Immature natural killer cell (primary cell): Measurements from ENCODE around the gene GON4L. TPM values are rescaled to one million over a fixed set of nuclear protein-coding genes. Genes with fewer than 3 reads are reported as not detected.
"Not testable (repeated sequence)": the region's sequence is repeated elsewhere in the genome, so short reads cannot be mapped to it uniquely, and the experiment has no call there.

Experiments
- DNase-seq, 3 donors: peaks; one replicate each; pipeline ENCODE4 v3.0.0; 2022; ENCODE audit warnings: mixed read lengths in 1 of 3
- H3K27ac Mint-ChIP-seq, 6 donors: one replicate each; pipeline ENCODE4 v1.8.0; 2020; ENCODE audit warnings: mixed read lengths in 6 of 6, mild to moderate bottlenecking in 5 of 6, inconsistent platforms in 4 of 6, moderate library complexity in 3 of 6
- H3K27me3 Mint-ChIP-seq, 3 donors: one replicate each; pipeline ENCODE4 v1.8.0; 2020 to 2021; ENCODE audit warnings: low read depth in 3 of 3, mild to moderate bottlenecking in 3 of 3, mixed read lengths in 3 of 3, moderate library complexity in 3 of 3, inconsistent platforms in 1 of 3
- H3K36me3 Mint-ChIP-seq, 3 donors: one replicate each; pipeline ENCODE4 v1.8.0; 2020; ENCODE audit warnings: mixed read lengths in 3 of 3, inconsistent platforms in 2 of 3, mild to moderate bottlenecking in 2 of 3
- H3K4me1 Mint-ChIP-seq, 2 donors: one replicate each; pipeline ENCODE4 v1.8.0; 2020; ENCODE audit warnings: inconsistent platforms in 2 of 2, mild to moderate bottlenecking in 2 of 2, mixed read lengths in 2 of 2, moderate library complexity in 1 of 2
- H3K4me3 Mint-ChIP-seq, 5 donors: one replicate each; pipeline ENCODE4 v1.8.0; 2020; ENCODE audit warnings: mild to moderate bottlenecking in 5 of 5, mixed read lengths in 5 of 5, inconsistent platforms in 3 of 5, moderate library complexity in 3 of 5
- H3K9me3 Mint-ChIP-seq, 6 donors: one replicate each; pipeline ENCODE4 v1.8.0; 2020; ENCODE audit warnings: mild to moderate bottlenecking in 6 of 6, mixed read lengths in 6 of 6, inconsistent platforms in 4 of 6, moderate library complexity in 3 of 6
- polyA plus RNA-seq, 3 donors: library from polyadenylated mRNA; unstranded; fragments of 300-500 nt; fragmentation: Illumina TruSeq; gene quantifications; one replicate each; pipeline ENCODE4 v1.2.3, GENCODE V29; 2021

GON4L gene
- polyA plus RNA-seq, 3 donors from 2014 or later = 9.7 to 41.3 (median 18.6) TPM

DNA sequence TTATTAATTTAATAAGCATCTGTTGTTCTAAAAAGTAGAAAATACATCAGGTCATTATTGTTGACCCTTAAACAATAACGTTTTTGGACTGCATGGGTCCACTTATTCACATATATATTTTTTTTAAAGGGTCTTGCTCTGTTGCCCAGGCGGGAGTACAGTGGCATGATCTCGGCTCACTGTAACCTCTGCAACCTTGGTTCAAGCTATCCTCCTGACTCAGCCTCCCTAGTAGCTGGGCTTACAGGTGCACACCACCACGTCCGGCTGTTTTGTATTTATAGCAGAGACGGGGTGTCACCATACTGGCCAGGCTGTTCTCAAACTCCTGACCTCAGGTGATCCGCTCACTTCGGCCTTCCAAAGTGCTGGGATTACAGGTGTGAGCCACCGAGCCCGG, 115.1 kb downstream of the GON4L start:
- Mint-ChIP-seq H3K4me1 (peaks cover 6 to 9% of the 10 kb centered on the region in 2 donors), H3K36me3 (peaks cover 4 to 15% (median 13%) of the 10 kb centered on the region in 3 donors), H3K27ac (no peak overlapping the region), H3K4me3 (no peak overlapping the region), H3K27me3 (no peaks in the 10 kb centered on the region), H3K9me3 (no peaks in the 10 kb centered on the region)
- no peak for DNase-seq

DNA sequence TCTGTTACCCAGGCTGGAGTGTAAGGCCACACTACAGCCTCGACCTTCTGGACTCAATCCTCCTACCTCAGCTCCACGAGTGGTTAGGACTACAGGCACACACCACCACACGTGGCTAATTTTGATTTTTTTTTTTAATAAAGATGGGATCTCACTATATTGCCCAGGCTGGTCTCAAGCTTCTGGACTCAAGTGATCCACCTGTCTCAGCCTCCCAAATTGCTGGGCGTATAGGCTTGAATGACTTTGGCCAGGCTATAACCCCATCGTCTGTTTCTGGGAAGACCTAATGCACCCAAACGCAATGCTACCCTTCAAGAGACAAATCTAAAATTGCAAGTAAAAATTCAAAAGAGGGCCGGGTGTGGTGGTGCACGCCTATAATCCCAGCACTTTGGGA, 116.0 kb downstream of the GON4L start:
- Mint-ChIP-seq H3K27ac (no peak overlapping the region), H3K9me3 (no peaks in the 10 kb centered on the region), H3K4me1 (peaks cover 6 to 9% of the 10 kb centered on the region in 2 donors), H3K36me3 (peaks cover 4 to 22% (median 13%) of the 10 kb centered on the region in 3 donors), H3K27me3 (no peaks in the 10 kb centered on the region), H3K4me3 (no peak overlapping the region)
- no peak for DNase-seq

DNA sequence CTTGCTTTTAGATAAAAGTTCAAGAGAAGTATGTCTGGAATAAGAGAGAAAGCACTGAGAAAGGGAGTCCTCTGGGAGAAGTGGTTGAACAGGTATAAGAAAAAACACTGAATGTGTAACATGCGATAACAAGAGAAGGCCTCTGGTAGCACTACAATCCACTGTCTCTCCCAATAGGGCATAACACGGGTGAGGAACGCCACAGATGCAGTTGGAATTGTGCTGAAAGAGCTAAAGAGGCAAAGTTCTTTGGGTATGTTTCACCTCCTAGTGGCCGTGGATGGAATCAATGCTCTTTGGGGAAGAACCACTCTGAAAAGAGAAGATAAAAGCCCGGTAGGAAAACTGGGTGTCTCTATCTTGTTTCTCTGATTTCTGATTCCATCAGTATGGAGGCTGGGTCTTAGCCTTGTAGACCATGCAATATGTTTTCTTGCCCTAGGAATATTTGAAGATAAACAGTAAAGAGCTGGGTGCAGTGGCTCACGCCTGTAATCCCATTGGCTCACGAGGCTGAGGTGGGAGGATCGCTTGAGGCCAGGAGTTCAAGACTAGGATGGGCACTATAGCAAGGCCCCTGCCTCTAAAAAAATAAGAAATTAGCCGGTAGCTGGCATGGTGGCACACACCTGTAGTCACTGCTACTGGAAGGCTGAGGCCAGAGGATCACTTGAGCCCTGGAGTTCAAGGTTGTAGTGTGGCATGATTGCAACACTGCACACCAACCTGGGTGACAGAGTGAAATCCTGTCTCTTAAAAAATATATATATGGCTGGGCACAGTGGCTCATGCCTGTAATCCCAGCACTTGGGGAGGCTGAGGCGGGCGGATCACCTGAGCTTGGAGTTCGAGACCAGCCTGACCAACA, 127.7 kb downstream of the GON4L start:
- H3K27me3 Mint-ChIP-seq = no peaks in the 10 kb centered on the region
- no peaks in the 10 kb centered on the region for H3K4me1 Mint-ChIP-seq
- H3K36me3 Mint-ChIP-seq = peaks cover 3 to 29% (median 3%) of the 10 kb centered on the region in 3 donors
- H3K27ac Mint-ChIP-seq = peak overlapping the region in 2 of 6 donors; percentile 9 to 19
- H3K4me3 Mint-ChIP-seq = no peak overlapping the region
- DNase-seq = peak; percentile 12 to 18 (median 16)
- H3K9me3 Mint-ChIP-seq = no peaks in the 10 kb centered on the region

DNA sequence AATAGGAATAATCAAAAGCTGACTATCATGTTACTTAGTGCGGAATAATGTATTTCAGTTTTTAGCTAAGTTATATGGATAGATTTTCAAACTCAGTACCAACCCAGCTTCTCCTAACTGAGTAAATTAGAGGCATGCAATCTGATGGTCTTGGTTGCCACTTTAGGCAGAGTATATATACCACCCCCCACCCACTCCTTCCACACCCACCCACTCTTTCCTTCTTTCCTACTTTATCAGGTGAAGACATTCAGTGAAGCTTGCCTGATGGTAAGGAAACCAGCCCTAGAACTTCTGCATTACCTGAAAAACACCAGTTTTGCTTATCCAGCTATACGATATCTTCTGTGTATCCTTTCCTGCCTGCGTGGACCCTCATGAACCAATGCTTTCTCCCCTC, 131.9 kb downstream of the GON4L start:
- Mint-ChIP-seq H3K4me1 (no peaks in the 10 kb centered on the region), H3K27ac (no peak overlapping the region), H3K36me3 (peaks cover 0 to 20% (median 3%) of the 10 kb centered on the region in 3 donors), H3K4me3 (no peak overlapping the region), H3K9me3 (no peaks in the 10 kb centered on the region), H3K27me3 (no peaks in the 10 kb centered on the region)
- DNase-seq = no peak

DNA sequence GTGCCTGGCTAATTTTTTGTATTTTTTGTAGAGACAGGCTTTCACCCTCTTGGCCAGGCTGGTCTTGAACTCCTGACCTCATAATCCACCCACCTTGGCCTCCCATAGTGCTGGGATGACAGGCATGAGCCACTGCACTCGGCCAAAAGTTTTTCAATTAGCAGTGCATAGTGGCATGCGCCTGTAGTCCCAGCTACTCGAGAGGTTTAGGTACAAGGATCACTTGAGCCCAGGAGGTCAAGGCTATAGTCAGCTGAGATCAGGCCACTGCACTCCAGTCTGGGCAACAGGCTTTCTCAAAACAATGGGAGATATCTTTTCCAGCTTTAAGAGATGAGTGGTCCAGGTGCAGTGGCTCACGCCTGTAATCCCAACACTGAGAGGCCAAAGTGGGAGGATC, 137.3 kb downstream of the GON4L start:
- H3K9me3 Mint-ChIP-seq = no peaks in the 10 kb centered on the region
- no peak for DNase-seq
- H3K4me3 Mint-ChIP-seq = no peak overlapping the region
- H3K27ac Mint-ChIP-seq = no peak overlapping the region
- peaks cover 0 to 5% (median 3%) of the 10 kb centered on the region in 3 donors for H3K36me3 Mint-ChIP-seq
- no peaks in the 10 kb centered on the region for H3K27me3 Mint-ChIP-seq
- H3K4me1 Mint-ChIP-seq = peaks cover 2 to 5% of the 10 kb centered on the region in 2 donors

DNA sequence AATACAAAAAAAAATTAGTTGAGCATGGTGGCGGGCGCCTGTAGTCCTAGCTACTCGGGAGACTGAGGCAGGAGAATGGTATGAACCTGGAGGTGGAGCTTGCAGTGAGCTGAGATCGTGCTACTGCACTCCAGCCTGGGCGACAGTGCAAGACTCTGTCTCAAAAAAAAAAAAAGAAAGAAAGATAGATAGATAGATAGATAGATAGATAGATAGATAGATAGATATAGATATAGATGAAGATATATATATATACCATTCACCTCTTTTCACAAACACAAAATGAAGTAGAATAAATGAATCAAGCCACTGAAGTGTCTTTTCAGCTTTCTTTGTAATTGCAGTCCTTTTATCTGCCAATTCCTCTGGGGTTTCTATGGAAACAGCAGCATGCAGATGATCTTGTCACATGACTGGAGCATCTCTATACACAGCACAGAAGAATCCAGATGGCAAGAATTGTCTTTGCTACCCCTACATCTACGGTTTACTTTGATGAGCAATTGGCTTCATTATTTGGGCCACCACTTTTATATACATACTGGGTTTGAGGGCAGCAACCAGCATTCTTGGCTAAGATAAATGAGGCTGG, 138.4 kb downstream of the GON4L start:
- not testable (repeated sequence) for H3K27ac Mint-ChIP-seq, H3K36me3 Mint-ChIP-seq, H3K4me3 Mint-ChIP-seq, DNase-seq, H3K27me3 Mint-ChIP-seq, H3K9me3 Mint-ChIP-seq, H3K4me1 Mint-ChIP-seq

DNA sequence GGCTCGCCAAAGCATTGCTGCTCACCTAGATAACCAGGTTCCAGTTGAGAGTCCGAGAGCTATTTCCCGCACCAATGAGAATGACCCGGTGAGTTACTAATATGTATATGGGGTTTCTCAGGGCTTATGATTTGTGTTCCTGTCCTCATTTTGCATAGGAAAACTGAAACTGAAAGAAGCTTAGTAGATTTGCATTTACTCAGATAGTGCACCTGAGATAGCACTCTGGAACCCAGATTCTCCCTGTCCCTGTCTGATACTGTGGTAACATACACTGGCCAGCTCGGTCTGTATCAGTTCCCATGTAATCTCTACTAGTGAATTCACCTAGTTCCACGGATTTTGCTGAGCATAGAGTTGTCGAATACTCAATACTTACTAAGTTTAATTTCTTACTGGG, 140.0 kb downstream of the GON4L start:
- H3K4me3 Mint-ChIP-seq = no peak overlapping the region
- H3K36me3 Mint-ChIP-seq = peaks cover 4 to 10% (median 6%) of the 10 kb centered on the region in 3 donors
- peak overlapping the region in 2 of 6 donors; percentile 11 to 40 for H3K27ac Mint-ChIP-seq
- no peak for DNase-seq
- no peaks in the 10 kb centered on the region for H3K27me3 Mint-ChIP-seq
- no peaks in the 10 kb centered on the region for H3K9me3 Mint-ChIP-seq
- H3K4me1 Mint-ChIP-seq = peaks cover 2 to 9% of the 10 kb centered on the region in 2 donors

DNA sequence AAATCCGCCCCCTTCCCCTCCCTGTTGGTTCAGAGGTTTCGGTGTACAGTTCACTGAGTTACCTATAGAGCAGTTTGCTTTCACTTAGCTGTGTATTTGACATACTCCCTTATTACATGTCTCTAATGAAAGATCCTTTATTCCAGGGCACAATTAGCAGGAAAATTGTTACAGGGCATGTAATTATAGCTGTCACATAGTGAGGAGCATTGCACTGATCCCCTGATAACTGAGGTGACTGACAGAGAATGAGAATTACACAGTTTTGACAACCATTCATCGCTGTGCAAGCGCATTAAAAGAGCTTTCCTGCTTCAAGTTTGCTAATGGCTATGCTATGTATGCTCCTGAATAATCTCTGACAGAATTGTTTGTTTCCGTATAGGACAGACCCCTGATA, 141.2 kb downstream of the GON4L start:
- Mint-ChIP-seq H3K36me3 (peaks cover 4 to 7% (median 6%) of the 10 kb centered on the region in 3 donors), H3K27me3 (no peaks in the 10 kb centered on the region), H3K4me1 (peaks cover 2 to 9% of the 10 kb centered on the region in 2 donors), H3K9me3 (no peaks in the 10 kb centered on the region), H3K4me3 (no peak overlapping the region), H3K27ac (no peak overlapping the region)
- no peak for DNase-seq

DNA sequence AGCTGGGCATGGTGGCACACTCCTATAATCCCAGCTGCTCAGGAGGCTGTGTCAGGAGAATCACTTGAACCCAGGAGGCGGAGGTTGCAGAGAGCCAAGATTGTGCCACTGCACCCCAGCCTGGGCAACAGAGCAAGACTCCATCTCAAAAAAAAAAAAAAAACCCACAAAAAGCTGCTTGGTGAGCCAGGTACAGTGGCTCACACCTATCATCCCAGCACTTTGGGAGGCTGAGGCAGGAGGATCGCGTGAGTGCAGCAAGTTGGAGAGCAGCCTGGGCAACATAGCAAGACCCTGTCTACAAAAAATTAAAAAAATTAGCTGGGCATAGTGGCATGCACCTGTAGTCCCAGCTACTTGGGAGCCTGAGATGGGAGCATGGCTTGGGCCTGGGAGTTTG, 142.0 kb downstream of the GON4L start:
- DNase-seq, H3K9me3 Mint-ChIP-seq, H3K36me3 Mint-ChIP-seq, H3K4me1 Mint-ChIP-seq, H3K27ac Mint-ChIP-seq, H3K27me3 Mint-ChIP-seq, H3K4me3 Mint-ChIP-seq: not testable (repeated sequence)

DNA sequence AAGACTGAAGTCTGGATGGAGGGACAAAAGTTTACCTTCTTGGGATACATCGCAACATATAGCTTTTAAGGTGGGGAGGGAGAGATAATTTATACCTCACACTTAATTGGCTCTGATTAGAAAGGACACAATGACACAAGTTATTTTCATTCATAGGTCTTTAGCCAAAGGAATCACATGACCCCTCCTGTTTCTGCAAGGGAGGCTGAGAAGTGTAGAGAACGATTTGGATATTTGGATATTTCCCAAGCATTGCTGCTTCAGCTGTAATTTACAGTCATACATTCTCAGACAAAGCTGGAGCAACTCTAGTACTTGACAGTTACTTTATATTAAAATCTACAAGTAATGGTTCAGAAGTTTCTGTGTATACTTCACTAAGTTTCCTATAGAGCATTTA, 143.9 kb downstream of the GON4L start:
- H3K4me3 Mint-ChIP-seq = no peak overlapping the region
- H3K4me1 Mint-ChIP-seq = peaks cover 2 to 11% of the 10 kb centered on the region in 2 donors
- H3K27me3 Mint-ChIP-seq = no peaks in the 10 kb centered on the region
- peaks cover 4 to 7% (median 6%) of the 10 kb centered on the region in 3 donors for H3K36me3 Mint-ChIP-seq
- no peak overlapping the region for H3K27ac Mint-ChIP-seq
- no peak for DNase-seq
- H3K9me3 Mint-ChIP-seq = no peaks in the 10 kb centered on the region

DNA sequence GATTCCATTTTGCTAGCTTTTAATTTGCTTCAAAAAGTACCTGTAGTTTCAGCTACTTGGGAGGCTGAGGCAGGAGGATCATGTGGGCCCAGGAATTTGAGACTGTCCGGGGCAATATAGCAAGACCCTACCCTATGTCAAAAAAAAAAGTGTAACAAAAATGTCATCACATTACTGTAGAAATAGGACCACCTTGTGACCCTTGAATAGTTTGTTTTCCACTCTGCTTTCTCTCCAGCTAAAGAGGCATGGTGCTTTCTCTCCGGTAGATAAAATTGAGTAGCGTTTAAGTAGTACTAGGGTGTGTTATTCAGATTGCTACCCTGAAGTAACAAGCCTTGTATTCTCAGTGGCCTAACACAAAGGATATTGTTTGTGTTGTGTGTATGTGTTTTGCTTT, 144.4 kb downstream of the GON4L start:
- H3K4me3 Mint-ChIP-seq, H3K9me3 Mint-ChIP-seq, H3K27ac Mint-ChIP-seq, H3K36me3 Mint-ChIP-seq, DNase-seq, H3K27me3 Mint-ChIP-seq: not testable (repeated sequence)
- peaks cover 6 to 15% of the 10 kb centered on the region in 2 donors for H3K4me1 Mint-ChIP-seq

DNA sequence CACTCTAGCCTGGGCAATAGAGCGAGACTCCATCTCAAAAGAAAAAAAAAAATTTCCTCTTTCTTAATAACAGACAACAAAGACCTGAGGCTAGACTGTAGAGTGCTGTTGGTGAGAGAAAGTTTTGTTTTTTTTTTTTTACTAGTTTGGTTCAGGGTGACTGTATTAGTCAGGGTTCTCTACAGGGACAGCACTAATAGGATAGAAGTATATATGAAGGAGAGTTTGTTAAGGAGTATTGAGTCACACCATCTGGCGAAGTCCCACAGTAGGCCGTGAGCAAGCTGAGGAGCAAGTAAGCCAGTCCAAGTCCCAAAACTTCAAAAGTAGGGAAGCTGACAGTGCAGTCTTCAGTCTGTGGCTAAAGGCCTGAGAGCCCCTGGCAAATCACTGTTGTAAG, 145.6 kb downstream of the GON4L start:
- not testable (repeated sequence) for H3K27me3 Mint-ChIP-seq, H3K4me3 Mint-ChIP-seq, H3K9me3 Mint-ChIP-seq, H3K36me3 Mint-ChIP-seq, H3K27ac Mint-ChIP-seq, DNase-seq
- peaks cover 8 to 14% of the 10 kb centered on the region in 2 donors for H3K4me1 Mint-ChIP-seq

DNA sequence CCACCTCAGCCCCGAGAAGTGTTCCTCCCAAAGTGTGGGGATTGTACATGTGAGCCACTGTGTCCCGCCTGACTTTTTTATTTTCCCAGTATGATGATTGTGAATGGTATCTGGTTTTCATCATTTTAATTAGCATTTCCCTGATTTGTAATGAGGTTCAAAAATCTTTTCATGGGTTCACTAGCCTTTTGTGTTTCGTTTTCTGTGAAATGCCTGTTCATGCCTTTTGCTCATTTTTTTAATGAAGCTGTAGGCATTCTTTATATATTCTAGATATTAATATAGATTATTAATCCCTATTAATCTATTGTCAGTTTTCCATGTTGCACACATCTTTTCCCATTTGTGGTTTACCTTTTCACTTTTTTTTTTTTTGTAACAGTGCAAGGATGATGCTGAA, 147.6 kb downstream of the GON4L start:
- Mint-ChIP-seq H3K36me3 (peaks cover 4 to 7% (median 6%) of the 10 kb centered on the region in 3 donors), H3K4me3 (no peak overlapping the region), H3K27me3 (peaks cover 0 to 2% (median 0%) of the 10 kb centered on the region in 3 donors), H3K4me1 (peaks cover 6 to 18% of the 10 kb centered on the region in 2 donors), H3K9me3 (no peaks in the 10 kb centered on the region), H3K27ac (peak overlapping the region in 1 of 6 donors; percentile 79)
- DNase-seq = no peak

DNA sequence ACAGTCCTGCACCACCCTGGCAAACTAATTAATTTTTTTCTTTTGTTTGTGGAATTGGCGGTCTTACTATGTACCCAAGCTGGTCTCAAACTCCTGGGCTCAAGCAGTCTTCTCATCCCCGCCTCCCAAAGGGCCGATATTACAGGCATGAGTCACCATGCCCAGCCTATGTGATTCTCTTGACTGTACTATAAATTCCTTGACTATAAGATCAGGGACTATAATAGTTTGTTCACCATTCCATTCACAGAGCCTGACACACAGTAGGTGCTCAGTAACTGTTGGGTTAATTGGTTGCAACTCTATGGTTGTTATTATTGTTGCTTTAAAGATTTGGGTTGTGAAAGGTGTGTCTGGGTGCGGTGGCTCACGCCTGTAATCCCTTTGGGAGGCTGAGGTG, 150.9 kb downstream of the GON4L start:
- H3K27ac Mint-ChIP-seq = peak overlapping the region in 1 of 6 donors; percentile 12

More for the DNA sequence above, 150.9 kb downstream of the GON4L start:
- Mint-ChIP-seq H3K27me3 (peaks cover 0 to 2% (median 2%) of the 10 kb centered on the region in 3 donors), H3K36me3 (no peaks in the 10 kb centered on the region), H3K4me1 (peaks cover 12 to 25% of the 10 kb centered on the region in 2 donors), H3K9me3 (no peaks in the 10 kb centered on the region), H3K4me3 (no peak overlapping the region)
- no peak for DNase-seq
